Activated naive CD4-positive, alpha-beta T cell treated with anti-CD3 and anti-CD28 coated beads, Interleukin-2, amount 50 U/mL, for 24 hours (primary cell): Measurements from ENCODE around the gene SORL1.
A peak's percentile ranks its signal among the peaks of the same experiment; 100 is the strongest.
"Not testable (repeated sequence)": the region's sequence is repeated elsewhere in the genome, so short reads cannot be mapped to it uniquely, and the experiment has no call there.

Experiments
- H3K27ac Mint-ChIP-seq: one replicate; pipeline ENCODE4 v1.8.0; 2021; ENCODE audit warnings: mild to moderate bottlenecking, mixed read lengths
- H3K27me3 Mint-ChIP-seq: one replicate; pipeline ENCODE4 v1.8.0; 2021; ENCODE audit warnings: mixed read lengths
- H3K36me3 Mint-ChIP-seq: one replicate; pipeline ENCODE4 v1.8.0; 2021; ENCODE audit warnings: mixed read lengths
- H3K4me1 Mint-ChIP-seq: one replicate; pipeline ENCODE4 v1.8.0; 2021; ENCODE audit warnings: mixed read lengths
- H3K4me3 Mint-ChIP-seq: one replicate; pipeline ENCODE4 v1.8.0; 2021; ENCODE audit warnings: mild to moderate bottlenecking, mixed read lengths
- H3K9me3 Mint-ChIP-seq: one replicate; pipeline ENCODE4 v1.8.0; 2021; ENCODE audit warnings: mixed read lengths

The SORL1 gene

DNA sequence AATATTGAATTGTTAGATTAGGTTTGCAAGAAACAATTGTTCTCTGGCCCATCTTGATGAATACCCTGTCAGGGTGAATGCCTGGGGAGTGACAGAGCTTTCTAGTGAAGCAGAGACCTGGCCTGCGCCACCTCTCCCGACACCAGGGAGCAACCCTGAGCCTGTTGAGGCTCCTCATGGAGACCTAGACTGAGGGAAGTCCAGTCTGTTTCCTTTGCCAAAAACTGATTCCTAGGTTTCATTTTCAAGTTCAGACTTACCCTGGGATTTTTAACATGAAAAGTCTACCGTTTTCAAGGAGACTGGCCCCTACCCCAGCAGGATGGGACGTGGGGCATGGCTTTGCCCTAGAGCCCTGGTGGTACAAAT lies 174.4 kb downstream of the SORL1 start:
- Mint-ChIP-seq H3K4me3 (no peak overlapping the region), H3K36me3 (peaks cover 18% of the 10 kb centered on the region), H3K4me1 (no peaks in the 10 kb centered on the region), H3K27ac (no peak overlapping the region), H3K27me3 (no peaks in the 10 kb centered on the region), H3K9me3 (no peaks in the 10 kb centered on the region)

DNA sequence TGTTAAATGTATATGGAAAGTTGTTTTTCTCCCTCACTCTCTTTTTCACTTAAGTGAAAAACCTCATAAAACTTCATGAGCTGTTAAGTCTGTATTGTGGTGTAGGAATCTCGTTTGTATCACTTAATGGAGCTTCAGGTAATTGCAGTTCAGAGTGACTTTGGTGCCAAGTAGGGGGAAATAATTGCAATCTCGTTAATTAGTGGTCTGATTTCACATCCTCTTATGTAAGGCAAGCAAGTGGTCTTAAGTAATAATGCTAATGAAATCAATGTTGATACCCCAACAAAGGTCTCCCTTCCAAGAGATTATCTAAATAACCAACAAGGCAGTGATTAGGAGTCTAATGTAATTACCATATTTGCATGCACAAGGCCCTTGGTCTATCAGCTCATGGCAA lies 174.9 kb downstream of the SORL1 start:
- Mint-ChIP-seq H3K36me3 (peaks cover 15% of the 10 kb centered on the region), H3K4me1 (no peaks in the 10 kb centered on the region), H3K27ac (no peak overlapping the region), H3K4me3 (no peak overlapping the region), H3K27me3 (no peaks in the 10 kb centered on the region), H3K9me3 (no peaks in the 10 kb centered on the region)

GRCh38 chr11:121630041-121630440 lies 177.9 kb downstream of the SORL1 start:
- Mint-ChIP-seq H3K4me3 (no peak overlapping the region), H3K27me3 (no peaks in the 10 kb centered on the region), H3K4me1 (no peaks in the 10 kb centered on the region), H3K36me3 (peaks cover 14% of the 10 kb centered on the region), H3K9me3 (no peaks in the 10 kb centered on the region), H3K27ac (no peak overlapping the region)

- Mint-ChIP-seq H3K36me3 (peaks cover 9% of the 10 kb centered on the region), H3K27me3 (no peaks in the 10 kb centered on the region), H3K4me3 (no peak overlapping the region), H3K27ac (no peak overlapping the region), H3K9me3 (no peaks in the 10 kb centered on the region), H3K4me1 (no peaks in the 10 kb centered on the region)
Measured at GRCh38 chr11:121631456-121631855, 179.3 kb downstream of the SORL1 start.

DNA sequence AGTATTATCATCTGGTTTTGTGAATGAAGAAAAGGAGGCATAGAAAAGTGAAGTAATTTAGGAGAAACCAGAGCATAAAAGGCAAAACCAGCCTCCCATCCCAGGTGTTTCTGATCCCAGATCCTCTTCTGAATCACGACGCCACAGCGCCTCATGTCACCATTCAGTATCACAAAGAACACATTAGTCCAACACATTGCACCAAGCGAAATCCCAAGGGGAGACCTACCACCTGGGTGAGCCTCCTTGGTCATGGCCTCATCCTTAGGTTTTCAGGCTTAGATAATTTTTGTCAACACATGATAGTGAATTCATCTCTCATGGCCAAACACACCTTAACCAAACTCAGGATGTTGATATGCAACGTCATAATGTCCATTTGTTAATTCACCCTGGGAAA lies 182.2 kb downstream of the SORL1 start:
- Mint-ChIP-seq H3K27ac (no peak overlapping the region), H3K9me3 (no peaks in the 10 kb centered on the region), H3K27me3 (no peaks in the 10 kb centered on the region), H3K4me1 (no peaks in the 10 kb centered on the region), H3K36me3 (peaks cover 6% of the 10 kb centered on the region), H3K4me3 (no peak overlapping the region)

DNA sequence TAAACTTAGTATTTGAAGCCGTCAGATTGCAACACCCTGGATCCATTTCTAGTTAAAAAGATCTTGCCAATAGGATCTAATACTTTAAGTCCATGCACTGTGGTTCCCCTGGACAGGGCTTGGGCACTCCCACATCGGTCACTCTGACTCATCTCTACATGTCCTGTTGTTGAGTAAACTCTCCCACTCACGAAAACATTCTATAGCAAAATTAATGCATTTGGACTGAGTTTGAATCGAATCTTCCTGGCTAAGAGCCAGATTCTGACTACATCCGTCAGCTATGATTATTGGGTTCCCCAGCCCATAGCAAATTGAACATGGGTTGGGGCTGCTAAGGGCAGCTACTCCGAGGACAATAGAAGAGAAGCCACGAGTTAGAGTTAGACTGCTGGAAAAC lies 182.8 kb downstream of the SORL1 start:
- Mint-ChIP-seq H3K27ac (no peak overlapping the region), H3K27me3 (no peaks in the 10 kb centered on the region), H3K4me3 (no peak overlapping the region), H3K36me3 (peaks cover 6% of the 10 kb centered on the region), H3K4me1 (no peaks in the 10 kb centered on the region), H3K9me3 (no peaks in the 10 kb centered on the region)

- Mint-ChIP-seq H3K9me3 (no peaks in the 10 kb centered on the region), H3K4me3 (no peak overlapping the region), H3K36me3 (peaks cover 6% of the 10 kb centered on the region), H3K27me3 (no peaks in the 10 kb centered on the region), H3K27ac (no peak overlapping the region), H3K4me1 (no peaks in the 10 kb centered on the region)
Measured at GRCh38 chr11:121636081-121636799, 184.1 kb downstream of the SORL1 start.

DNA sequence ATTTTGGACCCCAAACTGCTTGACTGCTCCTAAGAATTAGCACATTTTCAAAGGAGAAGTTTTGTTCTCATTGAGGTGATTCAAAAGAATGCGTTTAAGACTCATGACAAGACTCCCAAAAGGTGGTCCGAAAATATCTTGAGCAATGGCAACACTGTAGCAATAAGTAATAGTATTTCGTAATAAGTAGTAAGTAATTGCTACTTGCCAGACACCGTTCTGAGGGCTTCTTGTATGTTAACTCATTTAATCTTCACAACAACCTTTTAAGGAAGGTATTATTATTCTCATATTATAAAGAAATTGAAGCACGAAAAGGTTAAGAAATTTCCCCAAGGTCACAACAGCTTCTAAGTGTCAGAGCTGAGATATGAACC lies 184.7 kb downstream of the SORL1 start:
- Mint-ChIP-seq H3K27me3 (no peaks in the 10 kb centered on the region), H3K4me3 (no peak overlapping the region), H3K9me3 (no peaks in the 10 kb centered on the region), H3K36me3 (peaks cover 6% of the 10 kb centered on the region), H3K27ac (no peak overlapping the region), H3K4me1 (no peaks in the 10 kb centered on the region)

- H3K27me3 Mint-ChIP-seq, H3K4me3 Mint-ChIP-seq, H3K9me3 Mint-ChIP-seq, H3K27ac Mint-ChIP-seq, H3K36me3 Mint-ChIP-seq, H3K4me1 Mint-ChIP-seq: not testable (repeated sequence)
Measured at GRCh38 chr11:121637587-121637986, 185.5 kb downstream of the SORL1 start.

DNA sequence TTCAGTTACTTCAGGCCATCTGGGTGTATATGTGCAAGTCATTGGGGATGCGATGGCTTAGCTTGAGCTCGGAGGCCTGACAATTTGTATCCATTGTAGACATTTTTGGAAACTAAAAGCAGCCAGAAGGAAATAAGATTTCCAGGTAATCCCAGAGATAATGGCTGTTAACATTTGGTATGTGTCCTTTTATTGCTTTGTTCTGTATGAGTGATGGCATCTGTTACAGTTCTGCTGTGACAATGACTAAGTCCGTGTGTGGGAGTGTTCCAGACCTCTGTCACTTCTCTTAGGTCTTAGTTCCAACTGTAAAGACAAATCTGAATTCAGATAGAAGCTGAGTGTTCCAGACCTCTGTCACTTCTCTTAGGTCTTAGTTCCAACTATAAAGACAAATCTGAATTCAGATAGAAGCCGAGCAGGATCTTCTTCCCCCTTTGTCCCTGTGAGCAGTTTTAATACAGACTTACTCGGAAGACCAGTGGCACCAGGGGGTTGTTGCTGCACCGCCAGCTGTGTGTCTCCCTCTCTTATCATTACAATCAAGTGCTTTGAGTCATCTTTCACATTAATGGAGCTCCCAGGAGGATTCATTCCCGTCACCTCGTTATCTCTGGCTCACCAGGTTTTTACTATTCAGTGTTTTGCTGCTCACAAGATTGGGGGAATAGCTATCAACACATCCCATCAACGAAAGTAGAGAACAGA lies 191.5 kb downstream of the SORL1 start:
- no peaks in the 10 kb centered on the region for H3K9me3 Mint-ChIP-seq
- H3K36me3 Mint-ChIP-seq = no peaks in the 10 kb centered on the region
- peaks cover 2% of the 10 kb centered on the region for H3K4me1 Mint-ChIP-seq
- no peak overlapping the region for H3K4me3 Mint-ChIP-seq
- H3K27me3 Mint-ChIP-seq = no peaks in the 10 kb centered on the region
- no peak overlapping the region for H3K27ac Mint-ChIP-seq

- Mint-ChIP-seq H3K27me3 (no peaks in the 10 kb centered on the region), H3K4me1 (peaks cover 5% of the 10 kb centered on the region), H3K9me3 (no peaks in the 10 kb centered on the region), H3K36me3 (no peaks in the 10 kb centered on the region), H3K27ac (no peak overlapping the region), H3K4me3 (no peak overlapping the region)
Measured at GRCh38 chr11:121644187-121644512, 192.0 kb downstream of the SORL1 start.

DNA sequence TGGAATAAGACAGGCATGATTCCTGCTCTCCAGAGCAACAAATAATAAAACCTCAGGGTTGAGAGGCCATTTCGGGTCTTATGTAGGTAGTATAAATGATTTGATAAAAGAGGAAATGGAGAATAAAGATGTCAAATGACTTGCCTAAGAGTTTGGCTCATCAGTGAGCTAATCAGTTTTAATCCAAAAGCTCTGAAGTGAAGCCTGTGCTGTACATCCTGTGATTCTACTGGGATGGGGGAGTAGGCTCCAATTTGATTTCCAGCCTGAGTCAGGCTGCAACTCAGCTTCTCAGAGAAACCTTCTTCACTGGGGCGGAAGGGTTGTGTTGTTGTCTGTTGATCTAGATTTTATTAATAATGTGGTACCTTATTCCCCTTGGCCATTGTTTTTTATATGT lies 192.9 kb downstream of the SORL1 start:
- Mint-ChIP-seq H3K4me1 (peaks cover 11% of the 10 kb centered on the region), H3K9me3 (no peaks in the 10 kb centered on the region), H3K27ac (no peak overlapping the region), H3K27me3 (no peaks in the 10 kb centered on the region), H3K4me3 (no peak overlapping the region), H3K36me3 (no peaks in the 10 kb centered on the region)

- no peak overlapping the region for H3K4me3 Mint-ChIP-seq
- H3K27ac Mint-ChIP-seq = no peak overlapping the region
- no peaks in the 10 kb centered on the region for H3K27me3 Mint-ChIP-seq
- no peaks in the 10 kb centered on the region for H3K36me3 Mint-ChIP-seq
- no peaks in the 10 kb centered on the region for H3K9me3 Mint-ChIP-seq
- H3K4me1 Mint-ChIP-seq = peaks cover 17% of the 10 kb centered on the region
Measured at GRCh38 chr11:121645596-121645995, 193.5 kb downstream of the SORL1 start.

- no peak overlapping the region for H3K27ac Mint-ChIP-seq
- no peaks in the 10 kb centered on the region for H3K27me3 Mint-ChIP-seq
- peaks cover 27% of the 10 kb centered on the region for H3K4me1 Mint-ChIP-seq
- no peak overlapping the region for H3K4me3 Mint-ChIP-seq
- H3K9me3 Mint-ChIP-seq = no peaks in the 10 kb centered on the region
- no peaks in the 10 kb centered on the region for H3K36me3 Mint-ChIP-seq
Measured at GRCh38 chr11:121648306-121648705, 196.2 kb downstream of the SORL1 start.

DNA sequence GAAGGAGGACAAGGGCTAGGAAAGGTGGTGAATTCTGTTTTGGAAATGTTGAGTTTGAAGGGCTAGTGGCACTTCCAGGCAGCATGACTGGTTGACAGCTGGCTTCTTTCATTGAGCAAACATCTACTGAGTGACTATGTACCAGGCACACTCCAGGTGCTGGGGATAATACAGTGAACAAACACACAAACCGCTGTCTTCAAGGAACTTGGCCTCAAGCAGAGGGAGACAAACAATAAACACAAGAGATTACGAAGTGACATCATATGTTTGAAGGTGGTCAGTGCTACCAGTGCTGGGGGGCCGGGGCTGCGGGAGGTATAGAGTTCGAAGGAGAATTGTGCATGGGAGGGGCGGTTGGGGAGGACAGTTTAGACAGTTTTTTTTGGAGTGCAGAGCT lies 197.7 kb downstream of the SORL1 start:
- H3K36me3 Mint-ChIP-seq = no peaks in the 10 kb centered on the region
- no peak overlapping the region for H3K27ac Mint-ChIP-seq
- H3K9me3 Mint-ChIP-seq = no peaks in the 10 kb centered on the region
- peaks cover 27% of the 10 kb centered on the region for H3K4me1 Mint-ChIP-seq
- H3K4me3 Mint-ChIP-seq = peak overlapping the region; percentile 8
- no peaks in the 10 kb centered on the region for H3K27me3 Mint-ChIP-seq

- Mint-ChIP-seq H3K27ac (peak overlapping the region; percentile 38), H3K9me3 (no peaks in the 10 kb centered on the region), H3K4me3 (peak overlapping the region; percentile 40), H3K4me1 (peaks cover 35% of the 10 kb centered on the region), H3K36me3 (no peaks in the 10 kb centered on the region), H3K27me3 (no peaks in the 10 kb centered on the region)
Measured at GRCh38 chr11:121650351-121651256, 198.5 kb downstream of the SORL1 start.
